Karpas-422 (cell line): ENCODE measurements around the gene ALDH5A1. TPM values are rescaled to one million over a fixed set of nuclear protein-coding genes. Genes with fewer than 3 reads are reported as not detected.

ENCODE experiments used
- DNase-seq: peaks from one replicate; pipeline ENCODE4 v3.0.0-alpha.2; 2015
- H2AFZ ChIP-seq: fragments of 200-600 bp; sonication (generic); 2 replicates; pipeline ENCODE4 v1.6.1; 2014; ENCODE audit warnings: antibody characterized with exemption, low read length, mixed read lengths
- H3K27ac ChIP-seq: fragments of 200-600 bp; sonication (generic); 2 replicates; pipeline ENCODE4 v1.5.1; 2014; ENCODE audit warnings: mild to moderate bottlenecking, low read length, moderate library complexity
- H3K27me3 ChIP-seq: fragments of 200-600 bp; sonication (generic); 2 replicates; pipeline ENCODE4 v1.6.1; 2014; ENCODE audit warnings: low read length, mixed read lengths
- H3K36me3 ChIP-seq: fragments of 200-600 bp; sonication (generic); 2 replicates; pipeline ENCODE4 v1.6.1; 2014; ENCODE audit warnings: low read length, mixed read lengths; ENCODE audit not compliant: insufficient read depth
- H3K4me1 ChIP-seq: fragments of 200-600 bp; sonication (generic); 2 replicates; pipeline ENCODE4 v1.6.1; 2014; ENCODE audit warnings: mild to moderate bottlenecking, low read length, mixed read lengths
- H3K4me2 ChIP-seq: fragments of 200-600 bp; sonication (generic); 2 replicates; pipeline ENCODE4 v1.6.1; 2014; ENCODE audit warnings: low read length, low read depth, mild to moderate bottlenecking; ENCODE audit not compliant: poor library complexity, severe bottlenecking
- H3K4me3 ChIP-seq: fragments of 200-600 bp; sonication (generic); 2 replicates; pipeline ENCODE4 v1.5.1; 2014; ENCODE audit warnings: mild to moderate bottlenecking, antibody characterized with exemption, low read length, mixed read lengths
- H3K79me2 ChIP-seq: fragments of 200-600 bp; sonication (generic); 2 replicates; pipeline ENCODE4 v1.6.1; 2014; ENCODE audit warnings: mild to moderate bottlenecking, low read length, mixed read lengths
- H3K9ac ChIP-seq: fragments of 200-600 bp; sonication (generic); 2 replicates; pipeline ENCODE4 v1.6.0; 2014; ENCODE audit warnings: low read length
- H3K9me2 ChIP-seq: fragments of 200-600 bp; sonication (generic), shearing (Covaris generic); replicated peaks from 2 replicates; pipeline ENCODE4 v1.6.0; 2014; ENCODE audit warnings: mild to moderate bottlenecking, low read length, moderate library complexity; ENCODE audit not compliant: insufficient read depth
- H3K9me3 ChIP-seq: fragments of 300-700, 200-600 bp; sonication (generic); 2 replicates; pipeline ENCODE4 v1.6.1; 2014; ENCODE audit warnings: low read length, mixed read lengths
- H4K20me1 ChIP-seq: fragments of 200-600 bp; sonication (generic); 2 replicates; pipeline ENCODE4 v1.6.1; 2014; ENCODE audit warnings: mild to moderate bottlenecking, antibody characterized with exemption, low read length, low read depth; ENCODE audit not compliant: insufficient read depth
- total RNA-seq: library from RNA; depleted of rRNA; stranded (reverse); fragments of >200 nt; shearing (Covaris generic); gene quantifications from 2 replicates; pipeline ENCODE4 v1.2.3, GENCODE V29; 2014; ENCODE audit warnings: low replicate concordance

The ALDH5A1 gene
- total RNA-seq, 1 experiment from 2014 or later, result 33.1 TPM

DNA sequence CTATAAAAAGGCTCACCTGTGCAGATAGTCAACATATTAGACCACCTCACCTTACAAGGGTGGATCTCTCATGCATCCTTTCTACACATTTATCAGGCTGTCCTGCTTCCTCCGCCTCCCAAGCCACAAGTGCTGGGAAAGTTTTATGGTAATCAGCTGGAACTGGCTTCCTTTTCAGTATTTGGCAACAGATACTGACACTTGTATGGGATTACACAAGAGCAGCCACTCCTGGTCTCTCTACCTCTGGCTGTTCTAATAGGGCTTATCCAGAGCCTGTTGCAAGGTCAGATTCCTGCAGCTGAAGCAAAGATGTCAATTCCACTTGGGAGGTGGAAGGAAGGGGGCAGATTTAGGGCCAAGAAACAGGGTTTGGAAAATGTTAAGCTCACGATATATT is 4.9 kb upstream of the ALDH5A1 start:
- H3K9me2 ChIP-seq, result no peaks in the 10 kb centered on the region
- peaks cover 18% of the 10 kb centered on the region for H3K4me1 ChIP-seq
- no peaks in the 10 kb centered on the region for H3K9me3 ChIP-seq
- peaks cover 17% of the 10 kb centered on the region for H3K79me2 ChIP-seq
- DNase-seq, result no peak
- no peak overlapping the region for H3K4me3 ChIP-seq
- no peaks in the 10 kb centered on the region for H3K36me3 ChIP-seq
- H3K9ac ChIP-seq, result no peak overlapping the region
- H3K4me2 ChIP-seq, result no peak overlapping the region
- no peaks in the 10 kb centered on the region for H4K20me1 ChIP-seq
- no peak overlapping the region for H2AFZ ChIP-seq
- no peaks in the 10 kb centered on the region for H3K27me3 ChIP-seq
- H3K27ac ChIP-seq, result no peak overlapping the region

DNA sequence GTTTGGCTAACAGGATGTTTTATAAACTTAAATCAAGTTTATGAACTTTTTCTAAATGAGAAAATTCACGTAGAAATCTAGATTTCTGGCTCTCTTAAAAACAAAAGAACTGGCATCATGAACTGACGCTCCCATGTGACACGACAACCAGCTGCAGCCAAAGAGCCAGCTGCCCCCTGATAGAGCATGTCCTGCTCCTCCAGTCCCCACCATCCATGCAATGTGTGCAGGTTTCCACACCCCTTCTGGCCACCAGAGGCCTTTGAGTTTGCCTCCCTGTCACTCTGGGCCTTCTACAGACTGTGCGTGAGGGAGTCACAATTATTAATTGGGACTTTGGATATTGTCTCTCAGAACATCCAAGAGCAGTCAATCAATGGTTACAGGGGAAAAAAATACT is 3.8 kb upstream of the ALDH5A1 start:
- DNase-seq, result no peak
- Histone ChIP-seq H3K4me1 (peaks cover 25% of the 10 kb centered on the region), H3K4me2 (no peak overlapping the region), H4K20me1 (no peaks in the 10 kb centered on the region), H3K4me3 (no peak overlapping the region), H3K79me2 (peaks cover 18% of the 10 kb centered on the region), H3K27me3 (no peaks in the 10 kb centered on the region), H2AFZ (no peak overlapping the region), H3K36me3 (no peaks in the 10 kb centered on the region), H3K27ac (no peak overlapping the region), H3K9ac (no peak overlapping the region), H3K9me3 (no peaks in the 10 kb centered on the region), H3K9me2 (no peaks in the 10 kb centered on the region)

DNA sequence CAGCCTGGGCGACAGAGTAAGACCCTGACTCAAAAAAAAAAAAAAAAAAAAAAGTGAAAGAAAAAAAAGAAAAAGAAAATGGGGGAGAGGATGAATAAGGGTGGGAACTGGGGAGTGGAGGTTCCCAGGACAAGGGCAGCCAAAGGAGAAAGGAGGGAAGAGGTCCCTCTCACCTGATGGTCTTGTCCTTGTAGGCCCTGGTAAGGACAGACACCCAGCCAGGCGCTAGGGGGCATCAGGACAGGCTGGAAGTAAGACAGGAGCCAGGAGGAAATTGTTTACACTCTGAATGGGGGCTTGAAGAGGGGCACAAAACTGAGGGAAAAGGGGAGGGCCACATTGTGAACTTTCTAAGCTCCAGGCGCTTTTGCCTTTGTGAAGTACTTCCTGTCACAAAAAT is 2.3 kb upstream of the ALDH5A1 start:
- Histone ChIP-seq H3K4me3 (no peak overlapping the region), H3K9me2 (no peaks in the 10 kb centered on the region), H4K20me1 (no peaks in the 10 kb centered on the region), H2AFZ (no peak overlapping the region), H3K36me3 (peaks cover 12% of the 10 kb centered on the region; the same call in 1 of the 2 replicates), H3K9ac (no peak overlapping the region), H3K4me1 (peaks cover 30% of the 10 kb centered on the region), H3K27me3 (no peaks in the 10 kb centered on the region), H3K4me2 (no peak overlapping the region), H3K79me2 (peaks cover 21% of the 10 kb centered on the region), H3K9me3 (no peaks in the 10 kb centered on the region; the same call in 1 of the 2 replicates), H3K27ac (no peak overlapping the region)
- peak; percentile 76 for DNase-seq

DNA sequence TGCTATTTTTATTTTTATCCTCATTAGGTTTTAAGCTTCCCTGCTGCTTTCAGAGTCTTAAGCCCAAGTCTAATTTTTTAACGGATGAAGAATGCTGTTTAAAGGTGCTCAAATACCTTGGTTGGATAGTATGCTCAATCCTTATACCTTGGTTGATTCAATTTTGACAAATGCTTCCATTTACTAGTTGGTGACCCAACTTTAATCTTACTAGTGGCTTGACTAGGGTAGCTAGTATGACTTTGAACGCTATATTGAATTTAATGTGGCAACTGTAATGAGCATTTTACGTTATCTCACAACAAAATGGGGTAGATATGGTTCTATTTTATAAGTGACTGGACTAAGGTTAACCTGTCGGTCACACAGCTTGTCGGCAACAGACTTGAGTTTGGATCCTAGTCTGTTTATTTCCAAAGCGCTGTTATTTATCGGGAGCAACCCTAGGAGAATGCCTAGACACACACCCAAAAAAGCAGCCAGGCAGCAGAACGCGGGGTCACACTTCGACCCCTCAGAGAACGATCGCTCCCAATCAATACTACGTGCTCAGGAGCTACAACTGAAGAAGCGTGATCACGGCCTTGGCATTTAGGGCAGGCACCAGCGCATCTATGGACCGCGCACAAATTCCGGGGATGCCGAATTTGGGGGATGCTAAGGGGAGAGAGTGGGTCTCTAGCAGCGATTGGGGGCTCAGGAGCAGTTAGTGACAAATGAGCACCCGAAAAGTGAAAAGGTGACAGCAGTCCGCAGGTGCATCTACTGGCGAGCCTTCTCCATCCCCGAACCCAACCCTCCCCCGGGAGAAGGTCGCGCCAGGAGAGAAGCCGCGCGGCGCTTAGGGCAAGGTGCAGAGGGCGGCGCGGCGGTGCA is 586 bp upstream of the ALDH5A1 start:
- Histone ChIP-seq H3K4me1 (peaks cover 38% of the 10 kb centered on the region), H2AFZ (peak overlapping the region; percentile 80), H4K20me1 (no peaks in the 10 kb centered on the region), H3K9me3 (no peaks in the 10 kb centered on the region; the same call in 1 of the 2 replicates), H3K9ac (peak overlapping the region; percentile 79), H3K27me3 (no peaks in the 10 kb centered on the region), H3K27ac (peak overlapping the region; percentile 33; the same call in 1 of the 2 replicates), H3K4me2 (peak overlapping the region; percentile 82), H3K9me2 (no peaks in the 10 kb centered on the region), H3K79me2 (peaks cover 21% of the 10 kb centered on the region), H3K4me3 (peak overlapping the region; percentile 74), H3K36me3 (peaks cover 16% of the 10 kb centered on the region; the same call in 1 of the 2 replicates)
- DNase-seq, result no peak

DNA sequence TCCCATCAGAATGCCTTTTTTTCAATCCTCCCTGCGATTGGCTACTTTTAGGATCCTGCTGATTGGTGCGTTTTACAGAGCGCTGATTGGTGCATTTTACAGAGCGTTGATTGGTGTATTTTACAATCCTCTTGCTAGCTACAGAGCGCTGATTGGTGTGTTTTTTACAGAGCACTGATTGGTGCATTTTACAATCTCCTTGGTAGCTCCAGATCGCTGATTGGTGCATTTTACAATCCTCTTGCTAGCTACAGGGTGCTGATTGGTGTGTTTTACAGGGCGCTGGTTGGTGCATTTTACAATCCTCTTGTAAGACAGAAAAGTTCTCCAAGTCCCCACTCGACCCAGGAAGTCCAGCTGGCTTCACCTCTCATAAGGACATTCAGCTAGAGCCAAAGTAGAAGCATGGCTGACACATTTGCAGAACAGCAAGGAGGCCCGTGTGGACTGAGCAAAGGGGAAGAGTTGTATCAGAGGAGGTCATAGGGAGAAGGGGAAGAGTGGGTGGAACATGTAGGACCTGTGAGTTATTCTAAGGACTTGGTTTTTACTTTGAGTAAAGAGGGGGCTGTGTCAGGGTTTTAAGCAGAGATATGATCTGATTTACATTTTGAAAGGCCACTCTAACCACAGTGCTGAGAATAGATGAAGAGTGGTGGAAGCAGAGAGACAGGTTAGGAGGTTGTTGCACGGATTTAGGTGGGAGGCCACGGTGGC is 2.6 kb downstream of the ALDH5A1 start:
- Histone ChIP-seq H3K9ac (no peak overlapping the region), H3K4me2 (no peak overlapping the region), H3K9me3 (no peaks in the 10 kb centered on the region; the same call in 1 of the 2 replicates), H2AFZ (no peak overlapping the region), H3K9me2 (no peaks in the 10 kb centered on the region), H3K4me3 (no peak overlapping the region), H3K27ac (peak overlapping the region; percentile 36; the same call in 1 of the 2 replicates), H3K36me3 (peaks cover 16% of the 10 kb centered on the region; the same call in 1 of the 2 replicates), H4K20me1 (no peaks in the 10 kb centered on the region), H3K27me3 (no peaks in the 10 kb centered on the region), H3K79me2 (peaks cover 21% of the 10 kb centered on the region), H3K4me1 (peaks cover 38% of the 10 kb centered on the region)
- DNase-seq, result peak; percentile 47

DNA sequence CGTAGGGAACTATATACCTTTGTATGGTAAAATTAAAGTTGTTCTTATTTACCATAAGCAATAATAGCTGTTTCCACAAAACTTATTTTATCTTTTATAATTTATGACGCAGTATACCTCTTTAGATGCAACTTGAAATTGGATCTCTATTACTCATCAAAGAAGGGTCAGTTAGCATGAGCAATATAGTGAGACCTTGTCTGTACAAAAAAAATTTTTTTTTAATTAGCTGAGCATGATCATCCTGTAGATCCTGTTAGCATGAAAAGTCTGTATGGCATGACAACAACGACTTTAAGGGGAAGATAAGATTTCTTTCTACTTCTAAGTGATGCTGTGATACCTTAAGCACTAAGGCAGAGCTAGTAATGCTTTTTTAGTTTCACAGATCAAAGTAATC is 5.9 kb downstream of the ALDH5A1 start:
- Histone ChIP-seq H3K9me3 (no peaks in the 10 kb centered on the region; the same call in 1 of the 2 replicates), H3K4me2 (no peak overlapping the region), H3K9ac (no peak overlapping the region), H2AFZ (no peak overlapping the region), H3K4me1 (peaks cover 16% of the 10 kb centered on the region), H3K36me3 (peaks cover 33% of the 10 kb centered on the region), H3K9me2 (no peaks in the 10 kb centered on the region), H3K27ac (no peak overlapping the region), H3K27me3 (no peaks in the 10 kb centered on the region), H3K79me2 (peaks cover 4% of the 10 kb centered on the region; the same call in 1 of the 2 replicates), H3K4me3 (no peak overlapping the region), H4K20me1 (no peaks in the 10 kb centered on the region)
- no peak for DNase-seq

DNA sequence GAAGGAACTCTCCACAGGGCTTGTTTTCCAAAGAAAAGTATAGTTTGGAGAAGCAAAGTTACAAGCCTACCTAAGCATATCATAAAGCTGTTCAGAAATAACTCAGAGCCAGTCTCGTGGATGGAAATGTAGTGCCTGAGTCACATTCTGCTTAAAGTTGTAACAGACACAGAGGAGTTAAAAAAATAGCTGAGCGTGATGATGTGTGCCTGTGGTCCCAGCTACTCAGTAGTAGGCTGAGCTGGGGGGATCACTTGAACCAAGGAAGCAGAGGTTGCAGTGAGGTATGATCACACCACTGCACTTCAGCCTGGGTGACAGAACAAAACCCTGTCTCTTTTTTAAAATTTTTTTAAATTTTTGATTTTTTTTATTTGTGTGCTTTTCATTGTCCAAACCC is 6.6 kb downstream of the ALDH5A1 start:
- no peak overlapping the region for H3K4me3 ChIP-seq
- H4K20me1 ChIP-seq, result no peaks in the 10 kb centered on the region
- H3K79me2 ChIP-seq, result no peaks in the 10 kb centered on the region; the same call in 1 of the 2 replicates
- no peak overlapping the region for H3K9ac ChIP-seq
- H2AFZ ChIP-seq, result no peak overlapping the region
- no peak for DNase-seq
- H3K36me3 ChIP-seq, result peaks cover 32% of the 10 kb centered on the region
- H3K27me3 ChIP-seq, result no peaks in the 10 kb centered on the region
- H3K4me1 ChIP-seq, result peaks cover 9% of the 10 kb centered on the region
- no peaks in the 10 kb centered on the region for H3K9me2 ChIP-seq
- no peak overlapping the region for H3K27ac ChIP-seq
- H3K4me2 ChIP-seq, result no peak overlapping the region
- H3K9me3 ChIP-seq, result no peaks in the 10 kb centered on the region; the same call in 1 of the 2 replicates

DNA sequence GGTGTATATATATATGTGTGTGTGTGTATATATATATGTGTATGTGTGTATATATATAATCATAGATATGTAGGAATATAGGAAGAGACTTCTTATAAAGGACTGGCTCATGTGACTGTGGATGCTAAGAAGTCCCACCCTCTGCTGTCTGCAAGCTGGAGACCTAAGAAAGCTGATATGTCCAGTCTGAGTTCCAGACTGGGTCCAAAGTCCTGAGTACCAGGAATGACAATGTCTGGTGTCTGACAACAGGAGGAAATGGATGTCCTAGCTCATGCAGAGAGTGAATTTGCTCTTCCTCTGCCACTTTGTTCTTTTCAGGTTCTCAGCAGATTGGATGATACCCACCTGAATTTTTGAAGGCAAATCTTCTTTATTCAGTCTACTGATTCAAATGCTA is 7.1 kb downstream of the ALDH5A1 start:
- Histone ChIP-seq H3K9ac (no peak overlapping the region), H3K27me3 (no peaks in the 10 kb centered on the region), H3K27ac (no peak overlapping the region), H4K20me1 (no peaks in the 10 kb centered on the region), H3K9me3 (no peaks in the 10 kb centered on the region; the same call in 1 of the 2 replicates), H2AFZ (no peak overlapping the region), H3K4me1 (peaks cover 9% of the 10 kb centered on the region), H3K9me2 (no peaks in the 10 kb centered on the region), H3K79me2 (no peaks in the 10 kb centered on the region; the same call in 1 of the 2 replicates), H3K4me2 (no peak overlapping the region), H3K4me3 (no peak overlapping the region), H3K36me3 (peaks cover 29% of the 10 kb centered on the region)
- DNase-seq, result no peak
